HG03097 (cell line): ENCODE data around the gene YEATS4.
"Not testable (repeated sequence)": the region's sequence is repeated elsewhere in the genome, so short reads cannot be mapped to it uniquely, and the experiment has no call there.

ENCODE experiments used
- ATAC-seq: cut with Tn5 transposase; IDR thresholded peaks from one replicate; pipeline ENCODE4 v1.9.1; 2021; ENCODE audit not compliant: unreplicated experiment, low FRiP score

Gene YEATS4

DNA sequence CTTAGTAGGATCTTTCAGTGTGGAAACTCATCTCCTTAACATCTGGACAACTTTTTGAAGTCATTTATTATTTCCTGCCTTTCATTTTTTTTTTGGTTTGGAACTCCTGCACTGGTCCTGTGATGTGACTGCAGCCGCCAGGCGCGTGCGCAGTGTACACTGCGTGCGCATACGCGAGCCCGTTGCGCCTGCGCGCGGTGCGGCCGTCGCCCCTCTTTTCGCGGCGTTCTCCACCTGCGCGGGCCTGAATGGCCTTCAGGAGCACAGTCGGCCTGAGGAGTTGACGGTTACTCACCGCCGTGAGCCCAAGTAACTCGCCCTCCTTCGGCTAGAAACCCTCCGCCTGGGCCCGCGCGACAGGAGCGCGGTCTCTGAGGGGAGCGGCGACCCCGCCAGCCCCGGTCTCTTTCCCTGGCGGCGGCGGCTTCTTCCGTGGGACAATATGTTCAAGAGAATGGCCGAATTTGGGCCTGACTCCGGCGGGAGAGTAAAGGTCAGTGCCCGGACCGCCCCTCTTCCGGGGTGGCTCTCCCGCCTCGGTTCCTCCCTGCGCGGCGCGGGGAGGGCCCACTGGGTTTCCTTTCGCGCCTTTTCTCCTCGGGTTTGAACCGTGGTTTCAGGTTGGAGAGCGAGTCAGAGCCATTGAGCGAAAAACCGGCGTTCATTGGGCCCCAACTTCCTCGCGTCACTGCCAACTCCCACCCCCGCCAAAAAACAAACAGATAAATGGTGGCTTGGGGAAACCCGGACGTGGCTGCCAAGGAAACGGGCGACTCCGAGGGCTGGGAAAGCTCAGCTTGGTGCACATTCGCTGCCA is at the start of gene YEATS4:
YEATS4 (plus strand) TSS at position 213 of the 817 bp plus-strand sequence; CDS start at position 443, 230 bp downstream.
- peak; percentile 75 for ATAC-seq

GRCh38 chr12:69313209-69313608 is 46.3 kb upstream of the YEATS4 start:
- ATAC-seq, result no peak

DNA sequence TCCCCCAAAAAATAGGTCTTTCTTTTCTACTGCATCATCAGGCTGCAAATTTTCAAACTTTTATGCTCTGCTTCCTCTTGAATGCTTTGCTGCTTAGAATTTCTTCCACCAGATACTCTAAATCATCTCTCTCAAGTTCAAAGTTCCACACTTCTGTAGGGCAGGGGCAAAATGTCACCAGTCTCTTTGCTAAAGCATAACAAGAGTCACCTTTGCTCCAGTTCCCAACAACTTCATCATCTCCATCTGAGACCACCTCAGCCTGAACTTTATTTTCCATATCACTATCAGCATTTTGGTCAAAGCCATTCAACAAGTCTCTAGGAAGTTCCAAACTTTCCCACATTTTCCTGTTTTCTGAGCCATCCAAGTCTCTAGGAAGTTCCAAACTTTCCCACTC is 42.8 kb upstream of the YEATS4 start:
- not testable (repeated sequence) for ATAC-seq

DNA sequence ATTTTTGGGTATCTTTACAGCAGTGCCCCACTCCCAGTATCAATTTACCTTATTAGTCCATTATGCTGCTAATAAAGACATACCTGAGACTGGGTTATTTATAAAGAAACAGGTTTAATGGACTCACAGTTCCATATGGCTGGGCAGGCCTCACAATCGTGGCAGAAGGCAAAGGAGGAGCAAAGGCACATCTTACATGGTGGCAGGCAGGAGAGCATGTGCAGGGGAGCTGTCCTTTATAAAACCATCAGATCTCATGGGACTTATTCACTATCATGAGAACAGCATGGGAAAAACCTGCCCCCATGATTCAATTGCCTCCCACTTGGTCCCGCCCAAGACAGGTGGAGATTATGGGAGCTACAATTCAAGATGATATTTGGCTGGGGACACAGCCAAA is 42.3 kb upstream of the YEATS4 start:
- ATAC-seq, result not testable (repeated sequence)

- ATAC-seq, result no peak
Measured at GRCh38 chr12:69318225-69318624, 41.3 kb upstream of the YEATS4 start.

- ATAC-seq, result no peak
Measured at GRCh38 chr12:69321351-69321750, 38.2 kb upstream of the YEATS4 start.

DNA sequence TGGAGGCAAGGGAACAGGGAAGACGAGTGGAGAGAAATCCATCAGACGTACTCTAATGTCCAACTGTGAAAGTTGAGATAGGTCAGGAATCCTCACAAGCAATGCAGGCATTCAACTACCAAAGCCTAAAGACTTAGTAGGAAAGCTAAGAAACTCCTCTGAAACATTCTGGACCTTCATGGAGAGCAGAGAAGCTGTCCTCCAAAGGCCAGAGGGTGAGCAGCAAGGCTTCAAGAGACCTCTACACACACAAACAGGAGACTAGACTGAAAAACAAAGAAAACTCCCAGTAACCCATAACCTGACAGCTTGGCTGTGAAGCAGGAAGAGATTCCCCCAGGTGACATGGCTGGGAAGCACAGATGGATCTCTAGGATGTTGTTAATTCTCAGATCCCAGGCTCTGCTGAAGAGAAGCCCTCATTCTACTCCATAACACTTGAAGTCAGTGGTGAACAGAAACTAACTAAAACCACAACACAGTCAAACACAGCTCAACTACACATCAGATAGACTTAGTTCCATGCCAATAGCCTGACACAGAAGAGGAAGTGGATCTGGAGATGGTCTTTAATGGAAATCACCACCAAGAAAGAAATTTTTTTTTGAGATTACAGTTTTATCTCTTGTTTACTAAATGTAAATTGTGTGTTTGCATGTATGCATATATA is 34.6 kb upstream of the YEATS4 start:
- peak; percentile 82 for ATAC-seq

- no peak for ATAC-seq
Measured at GRCh38 chr12:69328426-69328825, 31.1 kb upstream of the YEATS4 start.

- ATAC-seq, result no peak
Measured at GRCh38 chr12:69329669-69330428, 29.7 kb upstream of the YEATS4 start.

DNA sequence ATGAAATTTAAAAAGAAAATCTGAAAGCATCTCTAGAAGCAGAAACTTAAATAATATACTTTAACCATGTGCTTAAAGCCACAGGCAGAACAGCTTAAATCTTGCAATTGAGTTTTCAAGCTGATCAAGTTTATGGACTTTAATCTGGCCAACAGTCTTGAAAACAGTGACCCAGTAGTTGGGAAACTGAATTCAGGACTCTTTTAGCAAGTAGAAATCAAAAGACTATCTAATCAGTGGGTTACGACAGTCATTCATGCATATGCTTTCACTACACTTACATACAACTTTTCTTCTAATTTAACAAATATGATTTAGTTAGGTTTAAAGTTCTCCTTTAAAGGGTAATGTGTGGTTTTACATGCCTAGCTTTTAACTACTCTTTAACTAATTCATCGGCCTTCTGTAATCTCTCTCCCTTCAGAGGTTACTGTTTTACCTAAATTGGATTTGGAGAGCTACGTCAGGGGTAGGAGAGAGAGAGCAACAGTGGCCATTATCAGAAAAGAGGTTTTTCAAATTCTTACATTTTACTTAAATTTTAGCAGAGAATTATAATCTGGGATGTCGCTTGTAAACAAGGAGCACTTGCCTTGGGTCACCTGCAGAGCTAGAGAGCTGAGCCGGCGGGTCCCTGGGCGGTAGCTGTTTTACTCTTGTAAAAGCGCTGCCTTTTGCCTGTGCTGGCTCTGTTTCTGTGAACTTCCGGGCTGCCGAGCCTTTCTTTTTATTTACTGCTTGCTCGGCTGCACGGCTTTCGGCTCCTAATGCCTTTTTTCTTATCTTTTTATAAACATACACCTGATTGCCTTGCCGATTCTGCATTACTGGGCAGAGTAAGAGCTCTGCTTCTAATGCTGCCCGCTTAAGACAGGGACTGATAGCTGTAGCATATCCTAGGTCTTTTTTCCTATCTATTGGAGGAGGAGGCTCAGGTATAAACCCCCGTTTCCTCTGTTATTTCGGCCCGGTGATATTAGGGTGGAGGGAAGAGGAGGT is 28.8 kb upstream of the YEATS4 start:
- peak; percentile 69 for ATAC-seq

- ATAC-seq, result no peak
Measured at GRCh38 chr12:69331519-69331908, 28.0 kb upstream of the YEATS4 start.

- ATAC-seq, result no peak
Measured at GRCh38 chr12:69331909-69332684, 27.4 kb upstream of the YEATS4 start.

DNA sequence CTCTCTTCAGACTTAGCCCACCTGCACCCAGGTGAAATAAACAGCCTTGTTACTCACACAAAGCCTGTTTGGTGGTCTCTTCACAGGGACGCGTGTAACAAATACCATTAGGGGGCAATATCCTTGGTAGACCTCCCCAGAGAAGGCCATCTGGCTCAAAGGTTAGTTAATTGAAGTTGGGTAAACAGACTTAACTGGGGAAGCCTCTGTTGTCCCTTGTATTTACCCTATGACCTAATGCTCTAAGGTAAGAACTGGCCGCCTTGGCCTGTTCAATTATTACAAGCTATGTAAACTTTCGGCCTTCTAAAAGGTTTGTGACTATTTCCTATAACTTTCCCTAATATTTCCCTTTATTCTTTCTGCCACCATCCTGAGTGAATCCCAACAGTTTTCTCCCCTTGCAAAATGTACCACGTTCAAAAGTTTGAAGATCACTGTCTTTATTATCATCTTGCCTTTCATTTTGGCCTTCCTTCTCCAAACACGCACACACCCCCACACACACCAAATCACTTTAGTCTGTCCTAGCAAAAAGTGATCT is 26.7 kb upstream of the YEATS4 start:
- ATAC-seq, result no peak

DNA sequence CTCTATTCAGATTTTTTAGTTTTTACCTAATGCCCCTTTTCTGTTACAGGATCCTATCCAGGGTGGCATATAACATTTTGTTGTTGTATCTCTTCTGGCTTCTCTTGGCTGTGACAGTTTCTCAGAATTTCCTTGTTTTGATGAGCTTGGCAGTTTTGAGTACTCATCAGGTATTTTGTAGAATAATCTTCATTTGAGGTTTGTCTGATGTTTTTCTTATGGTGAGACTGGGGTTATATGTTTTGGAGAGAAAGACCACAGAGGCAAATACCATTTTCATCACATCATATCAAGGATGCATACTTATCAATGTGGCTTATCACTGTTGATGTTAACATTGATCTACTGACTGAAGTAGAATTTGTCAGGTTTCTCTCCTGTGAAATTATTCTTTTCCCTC is 25.4 kb upstream of the YEATS4 start:
- ATAC-seq, result no peak

DNA sequence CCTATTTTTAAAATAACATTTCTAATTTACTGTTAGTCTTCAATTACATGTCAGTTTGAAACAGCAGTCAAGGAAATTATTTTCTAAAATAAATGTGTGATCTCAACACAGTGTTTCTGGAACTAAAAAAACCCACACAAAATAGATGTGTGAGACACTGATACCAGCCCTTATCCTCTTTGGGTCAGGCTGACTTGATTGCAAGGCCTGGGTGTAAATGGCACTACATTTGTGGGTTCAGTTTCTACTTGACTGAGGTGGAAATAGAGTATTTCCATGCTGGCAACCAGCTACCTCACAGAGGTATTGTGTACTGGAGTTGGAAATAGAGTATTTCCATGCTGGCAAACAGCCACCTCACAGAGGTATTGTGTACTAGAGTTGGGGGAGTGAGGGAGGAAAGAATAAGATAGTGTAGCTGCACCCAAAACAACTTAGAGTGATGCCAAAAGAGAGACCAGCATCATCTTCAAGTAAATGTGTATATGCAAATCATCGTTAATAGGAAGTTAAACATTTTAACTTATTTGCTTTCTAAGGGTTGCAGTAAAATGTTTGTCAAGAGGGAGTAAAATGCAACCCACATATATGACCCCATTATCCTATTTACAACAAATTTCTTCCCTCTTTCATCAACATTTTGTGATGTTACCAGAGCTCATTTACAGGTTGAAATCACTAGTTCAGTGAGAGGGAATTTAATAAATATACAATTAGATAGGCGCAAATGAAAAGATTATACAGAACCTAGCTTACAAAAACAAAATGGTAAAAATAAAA is 22.0 kb upstream of the YEATS4 start:
- no peak for ATAC-seq

DNA sequence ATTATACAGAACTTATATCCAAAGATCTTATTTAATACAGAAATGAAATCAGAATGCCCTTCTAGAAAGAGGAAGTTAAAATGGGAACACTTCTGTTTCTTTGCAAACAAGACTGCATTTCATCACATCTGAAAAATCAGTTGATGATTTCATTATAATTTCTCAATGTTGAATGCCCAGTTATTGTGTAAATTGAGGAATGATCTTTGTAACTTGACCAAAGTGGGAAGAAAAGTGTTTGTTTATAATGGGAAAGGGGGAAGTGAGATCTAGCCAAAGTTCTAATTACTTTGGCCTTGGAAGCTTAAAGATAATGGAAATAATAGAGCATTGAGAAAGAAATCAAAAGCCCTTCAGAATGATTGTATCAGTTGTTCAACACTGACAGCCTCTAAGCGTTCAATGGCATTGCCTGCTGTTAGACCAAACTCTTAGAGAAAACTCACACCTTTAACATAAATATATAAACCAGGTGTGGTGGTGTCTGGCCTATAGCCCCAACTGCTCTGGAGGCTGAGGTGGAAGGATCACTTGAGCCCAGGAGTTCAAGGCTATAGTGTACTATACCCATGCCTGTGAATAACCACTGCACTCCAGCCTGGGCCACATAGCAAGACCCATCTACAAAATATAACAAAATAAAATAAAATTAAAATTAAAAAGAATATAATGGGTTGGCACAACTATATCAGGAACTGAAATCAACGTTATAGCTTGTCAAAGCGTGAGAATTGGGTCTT is 21.3 kb upstream of the YEATS4 start:
- no peak for ATAC-seq

DNA sequence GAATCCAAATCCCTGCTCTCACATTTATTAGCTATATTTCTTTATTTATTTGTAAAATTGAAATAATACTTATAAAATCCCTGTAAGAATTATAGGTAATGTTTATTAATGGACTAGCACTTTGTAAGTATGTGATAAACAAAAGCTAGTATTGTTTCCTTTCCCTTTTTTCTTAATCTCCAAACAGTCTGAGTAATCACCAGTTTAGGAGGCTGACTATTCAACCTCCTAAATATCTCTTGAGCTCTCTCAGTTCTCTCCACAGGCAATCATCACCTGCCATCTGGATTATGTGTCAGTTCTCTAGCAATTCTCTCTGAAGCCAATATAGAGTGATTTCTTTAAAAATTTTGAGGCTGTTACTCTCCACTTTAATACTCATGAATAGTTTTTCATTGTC is 20.6 kb upstream of the YEATS4 start:
- no peak for ATAC-seq

DNA sequence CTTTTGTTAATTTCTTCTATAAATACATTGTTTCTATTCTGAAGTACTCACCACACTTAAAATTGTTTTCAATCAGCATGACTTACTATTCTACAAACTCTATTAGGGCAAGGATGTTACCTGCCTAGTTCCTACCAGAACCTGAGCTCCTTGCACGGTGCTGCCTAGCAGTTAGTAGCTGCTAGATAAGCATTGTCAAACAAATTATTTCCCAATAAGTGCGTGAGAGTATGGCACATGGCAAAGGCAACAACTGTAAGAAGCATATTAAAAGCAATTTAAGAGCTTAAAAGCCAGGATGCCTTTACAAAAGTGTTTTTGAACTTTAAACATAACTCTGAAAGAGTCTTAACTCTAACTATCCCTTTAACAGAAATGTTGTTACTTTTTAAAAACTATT is 19.5 kb upstream of the YEATS4 start:
- ATAC-seq, result no peak
